Ishikawa (cell line): ENCODE measurements around the gene VSIG1.

Experiments used
- CEBPB ChIP-seq: IDR thresholded peaks from 2 replicates; pipeline ENCODE4 v1.6.1; 2012
- CREB1 ChIP-seq: IDR thresholded peaks from 2 replicates; pipeline ENCODE4 v1.6.1; 2012; ENCODE audit warnings: low read depth
- EGR1 ChIP-seq: IDR thresholded peaks from 2 replicates; pipeline ENCODE4 v1.6.1; 2012
- EP300 ChIP-seq: IDR thresholded peaks from 2 replicates; pipeline ENCODE4 v1.6.1; 2012; ENCODE audit warnings: borderline replicate concordance
- FOXM1 ChIP-seq: IDR thresholded peaks from 2 replicates; pipeline ENCODE4 v1.6.1; 2012; ENCODE audit warnings: low read depth, borderline replicate concordance
- NFIC ChIP-seq: IDR thresholded peaks from 2 replicates; pipeline ENCODE4 v1.6.1; 2012
- RAD21 ChIP-seq: IDR thresholded peaks from 2 replicates; pipeline ENCODE4 v1.6.1; 2012; ENCODE audit warnings: low read depth
- TAF1 ChIP-seq: IDR thresholded peaks from 2 replicates; pipeline ENCODE4 v1.6.1; 2012; ENCODE audit warnings: low read depth, mild to moderate bottlenecking
- TCF12 ChIP-seq: IDR thresholded peaks from 2 replicates; pipeline ENCODE4 v1.6.1; 2012; ENCODE audit warnings: low read depth
- TEAD4 ChIP-seq: IDR thresholded peaks from 2 replicates; pipeline ENCODE4 v1.6.1; 2012
- YY1 ChIP-seq: IDR thresholded peaks from 2 replicates; pipeline ENCODE4 v1.6.1; 2012; ENCODE audit warnings: low read depth
- ZBTB7A ChIP-seq: IDR thresholded peaks from 2 replicates; pipeline ENCODE4 v1.6.1; 2012; ENCODE audit warnings: low read depth
- TF ChIP-seq, protein P1 (sequence below): IDR thresholded peaks from 2 replicates; pipeline ENCODE4 v1.6.1; 2012; ENCODE audit warnings: low read depth, mild to moderate bottlenecking
- TF ChIP-seq, protein P2 (sequence below): IDR thresholded peaks from 2 replicates; pipeline ENCODE4 v1.6.1; 2012
- TF ChIP-seq, protein P3 (sequence below): IDR thresholded peaks from 2 replicates; pipeline ENCODE4 v1.6.1; 2012

The VSIG1 gene

DNA sequence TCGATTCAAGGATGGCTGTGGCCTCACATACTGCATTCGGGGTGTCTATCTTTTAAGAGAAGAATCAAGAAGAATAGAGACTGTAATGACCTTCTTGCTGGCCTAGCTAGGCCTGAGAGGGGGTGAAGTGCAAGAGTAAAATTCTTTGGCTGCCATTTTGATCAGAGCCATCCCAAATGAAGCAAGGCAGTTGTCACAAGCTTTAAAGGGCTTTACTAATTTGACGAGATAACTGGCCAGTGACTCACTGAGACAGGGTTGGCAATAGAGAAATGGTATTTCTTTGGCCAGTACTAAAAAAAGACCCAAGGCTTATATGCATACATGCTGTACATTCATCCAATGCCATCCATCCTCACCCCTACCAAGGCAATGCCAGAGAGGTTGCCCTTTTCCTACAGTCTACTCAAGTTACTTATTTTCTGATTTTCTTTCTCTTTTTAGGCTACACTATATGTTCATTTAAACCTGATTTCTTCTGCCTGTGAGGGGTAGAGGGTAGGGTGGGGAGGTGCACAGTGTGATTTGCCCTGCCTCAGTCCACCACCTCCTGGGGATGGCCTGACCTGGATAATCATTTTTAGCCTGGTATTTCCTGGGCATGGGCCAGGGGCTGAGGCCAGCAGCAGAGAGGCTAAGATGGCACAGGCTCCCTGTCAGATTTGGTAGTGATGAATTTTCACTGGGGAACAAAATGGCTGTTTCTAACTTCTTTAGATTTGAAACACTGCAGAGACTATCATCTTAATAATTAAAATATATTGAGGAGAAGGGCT, 78.9 kb downstream of the VSIG1 start:
- TF ChIP-seq RAD21 (no peak), TEAD4 (no peak), TCF12 (no peak), NFIC (no peak), TAF1 (no peak), YY1 (no peak), FOXM1 (no peak), EP300 (no peak), CREB1 (no peak)
- TF ChIP-seq, protein P1, sequence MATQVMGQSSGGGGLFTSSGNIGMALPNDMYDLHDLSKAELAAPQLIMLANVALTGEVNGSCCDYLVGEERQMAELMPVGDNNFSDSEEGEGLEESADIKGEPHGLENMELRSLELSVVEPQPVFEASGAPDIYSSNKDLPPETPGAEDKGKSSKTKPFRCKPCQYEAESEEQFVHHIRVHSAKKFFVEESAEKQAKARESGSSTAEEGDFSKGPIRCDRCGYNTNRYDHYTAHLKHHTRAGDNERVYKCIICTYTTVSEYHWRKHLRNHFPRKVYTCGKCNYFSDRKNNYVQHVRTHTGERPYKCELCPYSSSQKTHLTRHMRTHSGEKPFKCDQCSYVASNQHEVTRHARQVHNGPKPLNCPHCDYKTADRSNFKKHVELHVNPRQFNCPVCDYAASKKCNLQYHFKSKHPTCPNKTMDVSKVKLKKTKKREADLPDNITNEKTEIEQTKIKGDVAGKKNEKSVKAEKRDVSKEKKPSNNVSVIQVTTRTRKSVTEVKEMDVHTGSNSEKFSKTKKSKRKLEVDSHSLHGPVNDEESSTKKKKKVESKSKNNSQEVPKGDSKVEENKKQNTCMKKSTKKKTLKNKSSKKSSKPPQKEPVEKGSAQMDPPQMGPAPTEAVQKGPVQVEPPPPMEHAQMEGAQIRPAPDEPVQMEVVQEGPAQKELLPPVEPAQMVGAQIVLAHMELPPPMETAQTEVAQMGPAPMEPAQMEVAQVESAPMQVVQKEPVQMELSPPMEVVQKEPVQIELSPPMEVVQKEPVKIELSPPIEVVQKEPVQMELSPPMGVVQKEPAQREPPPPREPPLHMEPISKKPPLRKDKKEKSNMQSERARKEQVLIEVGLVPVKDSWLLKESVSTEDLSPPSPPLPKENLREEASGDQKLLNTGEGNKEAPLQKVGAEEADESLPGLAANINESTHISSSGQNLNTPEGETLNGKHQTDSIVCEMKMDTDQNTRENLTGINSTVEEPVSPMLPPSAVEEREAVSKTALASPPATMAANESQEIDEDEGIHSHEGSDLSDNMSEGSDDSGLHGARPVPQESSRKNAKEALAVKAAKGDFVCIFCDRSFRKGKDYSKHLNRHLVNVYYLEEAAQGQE: no peak

DNA sequence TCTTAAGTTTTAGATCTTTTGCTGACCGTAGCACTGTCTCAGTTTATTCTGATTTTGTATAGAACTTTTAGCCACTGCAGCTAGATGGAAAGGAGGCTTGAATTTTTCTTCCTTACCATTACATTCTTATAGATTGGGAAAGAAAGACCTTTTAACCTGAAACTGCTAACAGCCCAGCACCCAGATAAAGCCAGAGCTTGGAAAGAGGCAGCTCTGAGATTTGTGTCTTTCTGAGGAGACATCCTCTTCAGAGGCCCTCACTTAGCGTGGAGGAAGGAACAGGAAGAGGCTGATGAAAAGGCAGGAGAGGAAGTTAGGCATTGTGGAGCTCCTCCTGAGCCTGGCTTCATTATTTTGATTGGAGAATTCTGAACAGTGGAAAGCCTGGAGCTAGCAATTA, 81.8 kb downstream of the VSIG1 start:
- TF ChIP-seq CEBPB: no peak
- TF ChIP-seq TCF12: no peak
- no peak for TF ChIP-seq NFIC
- TF ChIP-seq TAF1: no peak
- TF ChIP-seq ZBTB7A: no peak
- TF ChIP-seq EP300: no peak
- TF ChIP-seq CREB1: no peak
- TF ChIP-seq, protein P2, sequence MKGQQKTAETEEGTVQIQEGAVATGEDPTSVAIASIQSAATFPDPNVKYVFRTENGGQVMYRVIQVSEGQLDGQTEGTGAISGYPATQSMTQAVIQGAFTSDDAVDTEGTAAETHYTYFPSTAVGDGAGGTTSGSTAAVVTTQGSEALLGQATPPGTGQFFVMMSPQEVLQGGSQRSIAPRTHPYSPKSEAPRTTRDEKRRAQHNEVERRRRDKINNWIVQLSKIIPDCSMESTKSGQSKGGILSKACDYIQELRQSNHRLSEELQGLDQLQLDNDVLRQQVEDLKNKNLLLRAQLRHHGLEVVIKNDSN: no peak
- TF ChIP-seq, protein P3, sequence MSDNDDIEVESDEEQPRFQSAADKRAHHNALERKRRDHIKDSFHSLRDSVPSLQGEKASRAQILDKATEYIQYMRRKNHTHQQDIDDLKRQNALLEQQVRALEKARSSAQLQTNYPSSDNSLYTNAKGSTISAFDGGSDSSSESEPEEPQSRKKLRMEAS: no peak
- TF ChIP-seq YY1: no peak
- TF ChIP-seq TEAD4: no peak
- TF ChIP-seq, protein P1: no peak
- no peak for TF ChIP-seq EGR1
- no peak for TF ChIP-seq RAD21

DNA sequence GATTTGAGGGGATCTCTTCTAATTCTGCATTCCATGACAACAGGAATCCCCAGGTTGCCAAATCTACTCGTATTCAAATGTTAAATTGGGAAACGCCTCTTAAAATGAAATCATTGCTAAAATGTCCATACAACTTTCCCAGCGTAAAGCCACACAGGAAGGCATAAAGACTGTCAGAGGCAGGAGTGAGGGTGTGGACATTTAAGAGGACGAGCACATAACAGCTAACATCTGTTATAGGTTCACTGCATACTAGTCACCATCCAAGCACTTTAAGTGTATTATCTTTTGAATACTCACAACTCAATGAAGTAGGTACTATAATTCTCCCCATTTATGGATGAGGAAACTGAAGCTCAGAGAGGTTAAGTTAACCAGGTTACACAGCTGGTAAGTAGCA, 82.3 kb downstream of the VSIG1 start:
- TF ChIP-seq YY1 (no peak), EP300 (no peak), TCF12 (no peak), FOXM1 (no peak), CEBPB (no peak), NFIC (no peak), ZBTB7A (no peak), EGR1 (no peak), RAD21 (no peak), TEAD4 (no peak), TAF1 (no peak), CREB1 (no peak)
- TF ChIP-seq, protein P3: no peak
- TF ChIP-seq, protein P1: no peak
- TF ChIP-seq, protein P2: no peak
